ENCODE results near the gene PLCB1. TPM values are rescaled to one million over a fixed set of nuclear protein-coding genes. Genes with fewer than 3 reads are reported as not detected.

PLCB1 gene
- total RNA-seq, 1 experiment from 2014 or later = 11.3 TPM

DNA sequence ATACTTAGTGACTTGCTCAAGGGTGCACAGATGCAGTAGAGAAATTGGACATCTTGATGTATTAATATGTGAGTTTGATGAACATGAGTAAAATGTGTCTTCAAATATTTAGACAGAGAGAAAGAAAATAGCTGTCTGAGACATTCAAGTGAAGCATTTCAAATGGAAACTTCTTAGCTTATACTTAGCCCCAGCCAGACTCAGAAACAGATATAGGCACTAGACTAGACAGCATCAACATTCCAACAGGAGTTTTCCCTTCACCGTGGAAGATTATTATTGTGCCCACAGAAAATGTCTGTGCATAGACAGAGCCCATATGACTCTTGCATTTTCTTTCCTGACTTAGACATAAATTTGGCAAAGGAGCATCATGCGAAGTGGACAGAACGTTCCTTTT, 443.0 kb downstream of the PLCB1 start (continued):
- TF ChIP-seq, protein P1, sequence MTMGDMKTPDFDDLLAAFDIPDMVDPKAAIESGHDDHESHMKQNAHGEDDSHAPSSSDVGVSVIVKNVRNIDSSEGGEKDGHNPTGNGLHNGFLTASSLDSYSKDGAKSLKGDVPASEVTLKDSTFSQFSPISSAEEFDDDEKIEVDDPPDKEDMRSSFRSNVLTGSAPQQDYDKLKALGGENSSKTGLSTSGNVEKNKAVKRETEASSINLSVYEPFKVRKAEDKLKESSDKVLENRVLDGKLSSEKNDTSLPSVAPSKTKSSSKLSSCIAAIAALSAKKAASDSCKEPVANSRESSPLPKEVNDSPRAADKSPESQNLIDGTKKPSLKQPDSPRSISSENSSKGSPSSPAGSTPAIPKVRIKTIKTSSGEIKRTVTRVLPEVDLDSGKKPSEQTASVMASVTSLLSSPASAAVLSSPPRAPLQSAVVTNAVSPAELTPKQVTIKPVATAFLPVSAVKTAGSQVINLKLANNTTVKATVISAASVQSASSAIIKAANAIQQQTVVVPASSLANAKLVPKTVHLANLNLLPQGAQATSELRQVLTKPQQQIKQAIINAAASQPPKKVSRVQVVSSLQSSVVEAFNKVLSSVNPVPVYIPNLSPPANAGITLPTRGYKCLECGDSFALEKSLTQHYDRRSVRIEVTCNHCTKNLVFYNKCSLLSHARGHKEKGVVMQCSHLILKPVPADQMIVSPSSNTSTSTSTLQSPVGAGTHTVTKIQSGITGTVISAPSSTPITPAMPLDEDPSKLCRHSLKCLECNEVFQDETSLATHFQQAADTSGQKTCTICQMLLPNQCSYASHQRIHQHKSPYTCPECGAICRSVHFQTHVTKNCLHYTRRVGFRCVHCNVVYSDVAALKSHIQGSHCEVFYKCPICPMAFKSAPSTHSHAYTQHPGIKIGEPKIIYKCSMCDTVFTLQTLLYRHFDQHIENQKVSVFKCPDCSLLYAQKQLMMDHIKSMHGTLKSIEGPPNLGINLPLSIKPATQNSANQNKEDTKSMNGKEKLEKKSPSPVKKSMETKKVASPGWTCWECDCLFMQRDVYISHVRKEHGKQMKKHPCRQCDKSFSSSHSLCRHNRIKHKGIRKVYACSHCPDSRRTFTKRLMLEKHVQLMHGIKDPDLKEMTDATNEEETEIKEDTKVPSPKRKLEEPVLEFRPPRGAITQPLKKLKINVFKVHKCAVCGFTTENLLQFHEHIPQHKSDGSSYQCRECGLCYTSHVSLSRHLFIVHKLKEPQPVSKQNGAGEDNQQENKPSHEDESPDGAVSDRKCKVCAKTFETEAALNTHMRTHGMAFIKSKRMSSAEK (CRISPR knock-in tag; IDR thresholded peaks at IDR 0.05; ENCODE audit: borderline replicate concordance) = no peak
- no peak for TF ChIP-seq FOXP1 (CRISPR knock-in tag; IDR thresholded peaks at IDR 0.05; ENCODE audit: borderline replicate concordance)
- TF ChIP-seq ZBTB21 (CRISPR knock-in tag; IDR thresholded peaks at IDR 0.05; ENCODE audit: borderline replicate concordance) = no peak
- no peak for TF ChIP-seq EMX1 (CRISPR knock-in tag; IDR thresholded peaks at IDR 0.05)
- no peak for TF ChIP-seq FOXJ3 (CRISPR knock-in tag; IDR thresholded peaks at IDR 0.05; ENCODE audit: borderline replicate concordance)
- no peak for TF ChIP-seq SMAD4 (CRISPR knock-in tag; IDR thresholded peaks at IDR 0.05)
- TF ChIP-seq, protein P2, sequence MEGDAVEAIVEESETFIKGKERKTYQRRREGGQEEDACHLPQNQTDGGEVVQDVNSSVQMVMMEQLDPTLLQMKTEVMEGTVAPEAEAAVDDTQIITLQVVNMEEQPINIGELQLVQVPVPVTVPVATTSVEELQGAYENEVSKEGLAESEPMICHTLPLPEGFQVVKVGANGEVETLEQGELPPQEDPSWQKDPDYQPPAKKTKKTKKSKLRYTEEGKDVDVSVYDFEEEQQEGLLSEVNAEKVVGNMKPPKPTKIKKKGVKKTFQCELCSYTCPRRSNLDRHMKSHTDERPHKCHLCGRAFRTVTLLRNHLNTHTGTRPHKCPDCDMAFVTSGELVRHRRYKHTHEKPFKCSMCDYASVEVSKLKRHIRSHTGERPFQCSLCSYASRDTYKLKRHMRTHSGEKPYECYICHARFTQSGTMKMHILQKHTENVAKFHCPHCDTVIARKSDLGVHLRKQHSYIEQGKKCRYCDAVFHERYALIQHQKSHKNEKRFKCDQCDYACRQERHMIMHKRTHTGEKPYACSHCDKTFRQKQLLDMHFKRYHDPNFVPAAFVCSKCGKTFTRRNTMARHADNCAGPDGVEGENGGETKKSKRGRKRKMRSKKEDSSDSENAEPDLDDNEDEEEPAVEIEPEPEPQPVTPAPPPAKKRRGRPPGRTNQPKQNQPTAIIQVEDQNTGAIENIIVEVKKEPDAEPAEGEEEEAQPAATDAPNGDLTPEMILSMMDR (IDR thresholded peaks at IDR 0.05) = no peak
- TF ChIP-seq, protein P3, sequence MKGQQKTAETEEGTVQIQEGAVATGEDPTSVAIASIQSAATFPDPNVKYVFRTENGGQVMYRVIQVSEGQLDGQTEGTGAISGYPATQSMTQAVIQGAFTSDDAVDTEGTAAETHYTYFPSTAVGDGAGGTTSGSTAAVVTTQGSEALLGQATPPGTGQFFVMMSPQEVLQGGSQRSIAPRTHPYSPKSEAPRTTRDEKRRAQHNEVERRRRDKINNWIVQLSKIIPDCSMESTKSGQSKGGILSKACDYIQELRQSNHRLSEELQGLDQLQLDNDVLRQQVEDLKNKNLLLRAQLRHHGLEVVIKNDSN (CRISPR knock-in tag; IDR thresholded peaks at IDR 0.05) = no peak
- TF ChIP-seq TP53 (CRISPR knock-in tag; IDR thresholded peaks at IDR 0.05) = no peak
- TF ChIP-seq, protein P4, sequence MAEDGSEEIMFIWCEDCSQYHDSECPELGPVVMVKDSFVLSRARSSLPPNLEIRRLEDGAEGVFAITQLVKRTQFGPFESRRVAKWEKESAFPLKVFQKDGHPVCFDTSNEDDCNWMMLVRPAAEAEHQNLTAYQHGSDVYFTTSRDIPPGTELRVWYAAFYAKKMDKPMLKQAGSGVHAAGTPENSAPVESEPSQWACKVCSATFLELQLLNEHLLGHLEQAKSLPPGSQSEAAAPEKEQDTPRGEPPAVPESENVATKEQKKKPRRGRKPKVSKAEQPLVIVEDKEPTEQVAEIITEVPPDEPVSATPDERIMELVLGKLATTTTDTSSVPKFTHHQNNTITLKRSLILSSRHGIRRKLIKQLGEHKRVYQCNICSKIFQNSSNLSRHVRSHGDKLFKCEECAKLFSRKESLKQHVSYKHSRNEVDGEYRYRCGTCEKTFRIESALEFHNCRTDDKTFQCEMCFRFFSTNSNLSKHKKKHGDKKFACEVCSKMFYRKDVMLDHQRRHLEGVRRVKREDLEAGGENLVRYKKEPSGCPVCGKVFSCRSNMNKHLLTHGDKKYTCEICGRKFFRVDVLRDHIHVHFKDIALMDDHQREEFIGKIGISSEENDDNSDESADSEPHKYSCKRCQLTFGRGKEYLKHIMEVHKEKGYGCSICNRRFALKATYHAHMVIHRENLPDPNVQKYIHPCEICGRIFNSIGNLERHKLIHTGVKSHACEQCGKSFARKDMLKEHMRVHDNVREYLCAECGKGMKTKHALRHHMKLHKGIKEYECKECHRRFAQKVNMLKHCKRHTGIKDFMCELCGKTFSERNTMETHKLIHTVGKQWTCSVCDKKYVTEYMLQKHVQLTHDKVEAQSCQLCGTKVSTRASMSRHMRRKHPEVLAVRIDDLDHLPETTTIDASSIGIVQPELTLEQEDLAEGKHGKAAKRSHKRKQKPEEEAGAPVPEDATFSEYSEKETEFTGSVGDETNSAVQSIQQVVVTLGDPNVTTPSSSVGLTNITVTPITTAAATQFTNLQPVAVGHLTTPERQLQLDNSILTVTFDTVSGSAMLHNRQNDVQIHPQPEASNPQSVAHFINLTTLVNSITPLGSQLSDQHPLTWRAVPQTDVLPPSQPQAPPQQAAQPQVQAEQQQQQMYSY (CRISPR knock-in tag; IDR thresholded peaks at IDR 0.05) = no peak
- TF ChIP-seq ZNF121 (CRISPR knock-in tag; IDR thresholded peaks at IDR 0.05) = no peak

DNA sequence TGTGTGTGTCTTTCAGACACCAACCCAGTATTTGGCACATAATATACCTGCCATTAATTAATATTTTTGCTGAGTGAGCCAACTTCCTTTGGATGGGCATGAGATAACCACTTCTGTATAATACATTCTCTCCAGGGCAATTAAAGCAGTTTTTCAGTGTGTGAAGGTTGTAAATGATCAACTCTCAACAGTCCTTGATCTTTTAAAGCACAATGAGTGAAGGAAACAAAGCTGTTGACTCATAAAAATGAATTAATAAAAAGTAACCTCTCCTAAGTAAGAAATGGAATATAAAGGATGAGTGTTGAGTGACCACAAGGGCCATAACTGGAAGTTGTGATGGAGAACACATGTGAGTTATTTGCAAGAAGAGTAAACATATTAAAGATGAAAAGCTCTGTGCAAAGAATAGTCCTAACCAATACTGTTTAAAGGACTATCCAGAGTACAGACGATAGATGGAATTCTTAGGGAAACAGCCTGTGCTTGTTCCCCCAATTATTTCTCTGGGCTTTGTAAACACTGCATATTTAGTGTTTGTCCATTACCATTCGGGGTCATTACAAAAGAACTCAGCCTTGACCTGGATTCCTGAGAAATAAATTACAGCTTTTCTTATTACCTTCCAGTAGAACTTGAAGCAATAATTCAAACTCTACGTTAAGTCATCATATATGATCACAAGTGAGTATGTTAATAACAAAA, 446.2 kb downstream of the PLCB1 start:
- Mint-ChIP-seq H3K4me3 (no peak overlapping the region), H3K36me3 (no peaks in the 10 kb centered on the region), H3K27me3 (ENCODE audit: low read depth) (no peaks in the 10 kb centered on the region), H3K4me1 (peaks cover 9% of the 10 kb centered on the region), H3K9me3 (peaks cover 6% of the 10 kb centered on the region; the same call in 1 of the 2 replicates), H3K27ac (no peak overlapping the region)
- POLR2A ChIA-PET = no interaction called here
- no peak for TF ChIP-seq JAZF1 (CRISPR knock-in tag; IDR thresholded peaks at IDR 0.05)
- TF ChIP-seq NFYB (CRISPR knock-in tag; conservative IDR thresholded peaks at IDR 0.05; ENCODE audit: low read depth) = no peak
- TF ChIP-seq ATF1 (CRISPR knock-in tag; IDR thresholded peaks at IDR 0.05) = no peak
- no peak for TF ChIP-seq ZNF263 (CRISPR knock-in tag; IDR thresholded peaks at IDR 0.05; ENCODE audit: low read depth)
- no peak for TF ChIP-seq GABPB1 (CRISPR knock-in tag; IDR thresholded peaks at IDR 0.05)
- ATAC-seq (no peak), DNase-seq (ENCODE audit: low spot score) (no peak)
- CTCF ChIA-PET = no interaction called here

All from WTC11 (cell line).